Gastroesophageal sphincter (tissue), 3 donors: ENCODE measurements around the gene CEBPA.

Source experiments
- CTCF ChIP-seq, 4 experiments: fragments of 200-600 bp in 2 of 4; fragments of 450-650 bp in 2 of 4; sonication (generic) in 1 of 4; IDR thresholded peaks; one replicate each; pipeline ENCODE4 v1.5.1; 2017 to 2019; ENCODE audit warnings: antibody characterized with exemption in 4 of 4, mild to moderate bottlenecking in 2 of 4, moderate library complexity in 2 of 4
- EP300 ChIP-seq: sonication (generic); formaldehyde crosslinking; IDR thresholded peaks from one replicate; pipeline ENCODE4 v1.6.1; 2017; ENCODE audit warnings: antibody characterized with exemption, mild to moderate bottlenecking
- POLR2A ChIP-seq, 2 donors: fragments of 450-650 bp; IDR thresholded peaks; one replicate each; pipeline ENCODE4 v1.6.1; 2017; ENCODE audit warnings: antibody characterized with exemption in 2 of 2, mild to moderate bottlenecking in 2 of 2, moderate library complexity in 1 of 2

GRCh38 chr19:33299051-33299688 is 3.2 kb downstream of the CEBPA start:
- TF ChIP-seq CTCF (IDR thresholded peaks at IDR 0.05) (no peak), POLR2A (IDR thresholded peaks at IDR 0.05) (no peak), EP300 (no peak)
